Effector memory CD8-positive, alpha-beta T cell (primary cell): Measurements from ENCODE around the gene NSD1.
A peak's percentile ranks its signal among the peaks of the same experiment; 100 is the strongest.

Experiments
- ATAC-seq: fragments of 150-1000 bp; cut with Tn5 transposase; replicated peaks from 2 replicates; pipeline ENCODE4 v1.10.0; 2021; ENCODE audit warnings: mild to moderate bottlenecking, moderate library complexity
- DNase-seq, 3 experiments: peaks; one replicate each; pipeline ENCODE4 v3.0.0; 2021
- H3K27ac Mint-ChIP-seq, 2 donors: one replicate each; pipeline ENCODE4 v1.8.0; 2022; ENCODE audit warnings: mild to moderate bottlenecking in 2 of 2, mixed read lengths in 2 of 2, moderate library complexity in 2 of 2
- H3K27me3 Mint-ChIP-seq, 2 donors: one replicate each; pipeline ENCODE4 v1.8.0; 2022; ENCODE audit warnings: mixed read lengths in 2 of 2
- H3K36me3 Mint-ChIP-seq: one replicate; pipeline ENCODE4 v1.8.0; 2022; ENCODE audit warnings: mild to moderate bottlenecking, moderate library complexity, mixed read lengths; ENCODE audit not compliant: insufficient read depth
- H3K4me1 Mint-ChIP-seq, 2 donors: one replicate each; pipeline ENCODE4 v1.8.0; 2022; ENCODE audit warnings: low read depth in 2 of 2, mixed read lengths in 2 of 2
- H3K4me3 Mint-ChIP-seq, 2 donors: one replicate each; pipeline ENCODE4 v1.8.0; 2022; ENCODE audit warnings: mild to moderate bottlenecking in 2 of 2, mixed read lengths in 2 of 2, moderate library complexity in 2 of 2
- H3K9me3 Mint-ChIP-seq, 2 donors: one replicate each; pipeline ENCODE4 v1.8.0; 2022; ENCODE audit warnings: mixed read lengths in 2 of 2

The NSD1 gene

GRCh38 chr5:177093082-177093712 is 40.4 kb upstream of the NSD1 start:
- Mint-ChIP-seq H3K36me3 (peaks cover 6% of the 10 kb centered on the region), H3K27ac (no peak overlapping the region), H3K4me1 (no peaks in the 10 kb centered on the region), H3K9me3 (no peaks in the 10 kb centered on the region), H3K27me3 (peaks cover 0 to 9% of the 10 kb centered on the region in 2 donors), H3K4me3 (no peak overlapping the region)
- DNase-seq, result no peak
- ATAC-seq, result no peak

GRCh38 chr5:177093803-177094202 is 39.8 kb upstream of the NSD1 start:
- no peaks in the 10 kb centered on the region for H3K4me1 Mint-ChIP-seq
- no peak overlapping the region for H3K27ac Mint-ChIP-seq
- peaks cover 0 to 13% of the 10 kb centered on the region in 2 donors for H3K27me3 Mint-ChIP-seq
- no peak overlapping the region for H3K4me3 Mint-ChIP-seq
- H3K9me3 Mint-ChIP-seq, result no peaks in the 10 kb centered on the region
- peaks cover 6% of the 10 kb centered on the region for H3K36me3 Mint-ChIP-seq
- ATAC-seq (no peak), DNase-seq (no peak)

- Mint-ChIP-seq H3K36me3 (peaks cover 7% of the 10 kb centered on the region), H3K27ac (no peak overlapping the region), H3K4me3 (no peak overlapping the region), H3K9me3 (no peaks in the 10 kb centered on the region), H3K27me3 (peaks cover under 1 to 16% of the 10 kb centered on the region in 2 donors), H3K4me1 (no peaks in the 10 kb centered on the region)
- ATAC-seq (no peak), DNase-seq (no peak)
Measured at GRCh38 chr5:177094224-177095087, 39.1 kb upstream of the NSD1 start.

- DNase-seq, result no peak
- Mint-ChIP-seq H3K4me1 (no peaks in the 10 kb centered on the region), H3K9me3 (no peaks in the 10 kb centered on the region), H3K27ac (no peak overlapping the region), H3K27me3 (peaks cover 7 to 18% of the 10 kb centered on the region in 2 donors), H3K4me3 (no peak overlapping the region), H3K36me3 (peaks cover 9% of the 10 kb centered on the region)
- no peak for ATAC-seq
Measured at GRCh38 chr5:177095088-177095669, 38.4 kb upstream of the NSD1 start.

- Mint-ChIP-seq H3K4me3 (no peak overlapping the region), H3K36me3 (peaks cover 9% of the 10 kb centered on the region), H3K27ac (no peak overlapping the region), H3K27me3 (peaks cover 7 to 28% of the 10 kb centered on the region in 2 donors), H3K4me1 (no peaks in the 10 kb centered on the region), H3K9me3 (no peaks in the 10 kb centered on the region)
- ATAC-seq (no peak), DNase-seq (no peak)
Measured at GRCh38 chr5:177096162-177097015, 37.2 kb upstream of the NSD1 start.

GRCh38 chr5:177097016-177097985 is 36.3 kb upstream of the NSD1 start:
- H3K36me3 Mint-ChIP-seq, result peaks cover 9% of the 10 kb centered on the region
- H3K4me1 Mint-ChIP-seq, result no peaks in the 10 kb centered on the region
- H3K4me3 Mint-ChIP-seq, result no peak overlapping the region
- H3K27me3 Mint-ChIP-seq, result peaks cover 7 to 21% of the 10 kb centered on the region in 2 donors
- peak overlapping the region in 1 of 2 donors; percentile 61 for H3K27ac Mint-ChIP-seq
- DNase-seq, result no peak
- H3K9me3 Mint-ChIP-seq, result no peaks in the 10 kb centered on the region
- ATAC-seq, result no peak

GRCh38 chr5:177098120-177098469 is 35.5 kb upstream of the NSD1 start:
- no peaks in the 10 kb centered on the region for H3K4me1 Mint-ChIP-seq
- DNase-seq (no peak), ATAC-seq (no peak)
- no peak overlapping the region for H3K27ac Mint-ChIP-seq
- H3K36me3 Mint-ChIP-seq, result peaks cover 9% of the 10 kb centered on the region
- H3K27me3 Mint-ChIP-seq, result peaks cover 7 to 22% of the 10 kb centered on the region in 2 donors
- H3K4me3 Mint-ChIP-seq, result no peak overlapping the region
- no peaks in the 10 kb centered on the region for H3K9me3 Mint-ChIP-seq

- no peak overlapping the region for H3K27ac Mint-ChIP-seq
- H3K4me3 Mint-ChIP-seq, result no peak overlapping the region
Measured at GRCh38 chr5:177098470-177099141, 35.0 kb upstream of the NSD1 start.

GRCh38 chr5:177099422-177100093 is 34.0 kb upstream of the NSD1 start:
- no peaks in the 10 kb centered on the region for H3K9me3 Mint-ChIP-seq
- H3K36me3 Mint-ChIP-seq, result peaks cover 6% of the 10 kb centered on the region
- ATAC-seq (no peak), DNase-seq (no peak)
- peaks cover 13 to 36% of the 10 kb centered on the region in 2 donors for H3K27me3 Mint-ChIP-seq
- H3K4me3 Mint-ChIP-seq, result no peak overlapping the region
- no peak overlapping the region for H3K27ac Mint-ChIP-seq
- H3K4me1 Mint-ChIP-seq, result no peaks in the 10 kb centered on the region

More at GRCh38 chr5:177098470-177099141, 35.0 kb upstream of the NSD1 start:
- no peaks in the 10 kb centered on the region for H3K4me1 Mint-ChIP-seq
- peaks cover 7 to 28% of the 10 kb centered on the region in 2 donors for H3K27me3 Mint-ChIP-seq
- DNase-seq (no peak), ATAC-seq (no peak)
- H3K36me3 Mint-ChIP-seq, result peaks cover 9% of the 10 kb centered on the region
- H3K9me3 Mint-ChIP-seq, result no peaks in the 10 kb centered on the region

GRCh38 chr5:177100714-177101121 is 32.9 kb upstream of the NSD1 start:
- no peak overlapping the region for H3K4me3 Mint-ChIP-seq
- H3K9me3 Mint-ChIP-seq, result no peaks in the 10 kb centered on the region
- ATAC-seq, result no peak
- peak overlapping the region in 1 of 2 donors; percentile 20 for H3K27ac Mint-ChIP-seq
- H3K4me1 Mint-ChIP-seq, result no peaks in the 10 kb centered on the region
- DNase-seq, result no peak
- H3K27me3 Mint-ChIP-seq, result peaks cover 13 to 40% of the 10 kb centered on the region in 2 donors
- peaks cover 6% of the 10 kb centered on the region for H3K36me3 Mint-ChIP-seq

- Mint-ChIP-seq H3K9me3 (no peaks in the 10 kb centered on the region), H3K27me3 (peaks cover 13 to 41% of the 10 kb centered on the region in 2 donors), H3K36me3 (peaks cover 3% of the 10 kb centered on the region), H3K27ac (no peak overlapping the region), H3K4me3 (no peak overlapping the region), H3K4me1 (no peaks in the 10 kb centered on the region)
- DNase-seq, result no peak
- no peak for ATAC-seq
Measured at GRCh38 chr5:177103523-177104253, 29.9 kb upstream of the NSD1 start.
